ENCODE results near the gene MYO15B.
A peak's percentile ranks its signal among the peaks of the same experiment; 100 is the strongest.

MYO15B gene

DNA sequence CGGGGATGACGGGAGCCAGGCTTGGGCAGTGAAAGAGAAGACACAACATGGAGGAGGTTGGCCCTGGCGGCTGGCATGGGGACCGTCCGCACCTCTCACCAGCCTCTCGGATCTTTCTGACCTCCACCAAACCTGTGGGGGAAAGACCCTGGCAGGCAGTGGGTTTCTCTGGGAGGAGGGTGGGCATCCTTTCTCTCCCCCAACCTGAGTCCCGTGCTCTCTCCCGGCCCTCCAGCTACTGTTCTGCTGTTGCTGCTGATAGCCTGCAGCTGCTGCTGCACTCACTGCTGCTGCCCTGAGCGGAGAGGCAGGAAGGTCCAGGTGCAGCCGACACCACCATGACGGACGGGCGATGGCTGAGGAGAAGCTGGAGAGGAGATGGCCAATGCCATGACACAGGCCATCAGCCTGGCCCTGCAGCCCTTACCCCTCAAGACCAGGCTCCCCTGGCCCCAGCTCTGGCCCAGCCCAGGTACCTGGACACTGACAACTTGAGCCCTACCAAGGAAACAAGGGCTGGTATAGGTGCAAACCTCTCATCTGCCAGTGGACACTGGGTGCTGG, 53.0 kb downstream of the MYO15B start:
- DNase-seq = no peak

DNA sequence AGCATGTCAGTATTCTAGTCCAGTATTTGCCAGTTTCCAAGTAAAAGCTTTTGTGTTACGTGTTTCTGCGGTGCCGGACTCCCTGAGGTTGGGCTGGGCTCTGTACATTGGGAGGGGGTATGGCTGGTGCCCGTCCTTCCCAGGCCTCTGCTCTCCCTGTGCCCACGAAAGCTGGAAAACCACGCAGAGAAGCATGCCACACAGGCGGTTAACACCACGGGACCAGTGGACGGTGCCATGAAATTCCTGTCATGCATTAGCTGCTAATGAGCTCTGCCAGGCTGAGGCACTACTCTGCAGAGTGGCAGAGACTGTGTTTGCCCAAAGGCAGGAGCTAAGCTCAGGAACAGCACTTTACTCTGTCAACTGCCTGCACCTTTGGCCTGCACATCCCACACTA, 53.7 kb downstream of the MYO15B start:
- no peak for DNase-seq

DNA sequence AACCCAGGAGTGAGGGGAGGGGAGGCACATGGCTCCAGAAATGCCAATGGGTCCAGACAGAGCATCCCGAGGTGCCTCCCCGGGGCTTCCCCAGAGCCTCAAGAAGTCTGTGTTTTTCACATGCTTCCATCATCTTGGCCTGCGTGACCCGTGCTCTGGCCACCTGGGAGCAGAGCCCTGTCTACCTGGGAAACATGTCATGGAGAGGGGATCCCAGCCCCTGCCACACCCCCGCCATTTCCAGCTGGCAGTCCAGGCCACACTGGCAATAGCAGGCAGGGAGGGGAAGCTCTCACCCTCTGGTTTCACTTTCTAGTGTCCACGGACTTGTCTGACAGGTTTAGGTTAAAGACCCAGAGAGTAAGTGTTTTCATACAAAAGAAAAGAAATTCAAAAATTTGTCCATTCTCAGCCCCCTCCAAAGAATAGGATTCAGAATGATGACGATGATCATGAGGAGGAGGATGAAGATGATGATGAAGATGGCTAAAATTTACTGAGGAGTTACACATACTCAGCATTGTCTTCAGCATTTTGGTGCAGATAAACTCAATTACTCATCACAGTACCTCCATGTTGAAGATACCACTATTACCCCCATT, 54.7 kb downstream of the MYO15B start:
- DNase-seq = no peak

DNA sequence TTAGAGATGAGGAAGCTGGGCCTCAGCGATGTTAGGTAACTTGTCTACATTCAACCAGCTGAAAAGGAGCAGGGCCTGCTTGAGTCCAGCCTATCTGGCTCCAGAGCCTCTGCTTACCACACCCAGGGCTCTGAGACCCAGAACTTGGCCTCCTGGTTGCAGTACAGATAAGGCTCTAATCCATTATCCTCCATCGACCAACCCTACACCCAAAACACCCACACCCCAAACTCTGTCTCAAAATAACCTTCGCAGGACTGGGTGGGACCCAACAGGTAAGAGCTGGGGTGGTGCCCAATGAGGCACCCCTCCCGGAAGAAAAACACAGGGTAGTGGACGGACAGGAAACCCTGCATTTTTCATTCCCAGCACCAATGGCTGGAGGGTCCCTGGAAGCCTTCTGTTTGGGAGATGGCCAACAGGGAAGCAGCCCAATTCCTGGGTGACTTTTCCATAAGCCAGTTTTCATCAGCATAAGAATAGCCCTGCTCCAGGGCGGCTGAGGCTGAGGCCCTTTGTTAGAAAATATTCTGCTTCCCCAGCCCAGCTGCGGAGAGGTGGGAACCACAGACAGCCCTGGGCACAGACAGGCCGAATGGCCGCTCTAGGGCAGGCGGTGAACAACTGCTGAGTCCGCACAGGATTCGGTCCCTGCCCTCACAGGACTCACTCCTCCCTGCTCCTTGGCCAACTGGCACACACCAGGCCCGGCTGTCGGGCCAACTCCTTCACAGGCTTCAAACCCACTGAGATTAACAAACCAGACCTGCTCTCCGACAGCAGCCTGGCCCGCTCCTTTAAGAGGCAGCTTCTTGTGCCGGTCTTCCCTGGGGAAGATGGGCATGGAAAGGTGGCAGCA, 55.4 kb downstream of the MYO15B start:
- no peak for DNase-seq

DNA sequence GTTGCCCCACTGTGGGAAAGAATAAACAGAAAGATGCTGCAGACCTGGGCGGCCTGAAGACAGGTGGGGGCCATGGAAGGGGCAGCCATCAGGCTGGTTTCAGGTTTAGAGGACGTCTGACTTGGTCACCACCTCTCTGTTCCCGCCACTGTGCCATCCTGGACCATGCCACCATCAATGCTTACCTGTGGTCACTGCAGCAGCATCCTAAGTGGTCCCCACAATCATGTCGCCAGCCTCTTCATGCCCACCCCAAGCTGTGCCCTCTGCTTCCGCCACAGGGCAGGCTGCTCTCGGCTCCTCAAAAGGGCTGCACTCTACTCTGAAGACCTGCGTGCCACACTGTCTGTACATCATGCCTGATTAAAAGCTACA, 56.0 kb downstream of the MYO15B start:
- no peak for DNase-seq

DNA sequence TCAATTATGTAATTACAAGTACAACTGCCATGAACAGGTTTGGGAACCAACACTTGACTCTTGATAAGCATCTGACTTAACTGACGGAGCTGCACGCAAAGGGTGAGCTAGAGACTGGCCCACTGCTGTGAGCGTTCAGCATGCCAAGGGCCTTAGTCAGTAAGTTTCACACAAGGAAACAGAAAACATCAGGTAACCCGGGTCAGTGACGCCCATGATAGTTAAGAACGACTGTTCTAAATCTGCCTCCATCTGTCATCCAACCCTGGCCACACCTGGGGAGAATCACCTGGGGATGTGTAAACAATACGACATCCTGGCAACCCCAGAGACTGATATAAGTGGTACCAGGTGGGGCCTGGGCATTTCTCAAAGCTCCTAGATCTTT, 57.9 kb downstream of the MYO15B start:
- DNase-seq = peak; percentile 99

DNA sequence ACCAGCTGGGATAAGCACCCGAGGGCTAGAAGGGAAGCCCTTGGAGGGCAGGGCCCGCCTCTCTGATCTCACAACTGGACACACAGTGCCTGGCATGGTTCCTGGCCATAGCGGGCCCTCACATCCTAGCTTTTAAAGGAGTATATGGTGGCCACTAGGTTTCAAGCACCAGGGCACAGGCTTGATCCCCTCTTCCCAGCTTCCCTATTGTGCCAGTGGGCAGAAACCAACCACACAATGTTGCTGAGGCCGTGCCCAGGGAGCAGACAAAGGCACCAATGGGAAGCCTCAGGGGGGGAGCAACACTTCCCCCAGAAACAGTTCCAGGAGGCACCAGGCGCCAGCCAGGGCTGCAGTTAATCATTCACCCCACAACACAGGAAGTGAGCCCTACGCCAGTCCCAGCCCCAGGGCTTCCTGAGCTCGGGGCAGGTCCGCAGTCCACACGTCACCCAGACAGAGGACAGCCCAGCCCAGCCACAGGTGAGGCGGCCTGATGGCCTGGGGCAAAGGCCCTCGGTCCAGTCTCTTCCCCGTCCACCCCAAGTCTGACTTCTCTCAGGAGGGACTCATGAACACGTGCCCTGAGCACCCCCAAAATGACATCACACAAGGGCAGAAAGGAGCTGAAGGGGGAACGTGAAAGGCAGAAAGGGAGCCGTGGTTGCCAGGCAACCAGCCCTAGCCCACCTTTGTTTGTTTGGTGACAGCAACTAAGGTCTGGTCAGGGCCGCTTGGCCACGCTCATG, 58.5 kb downstream of the MYO15B start:
- peak; percentile 71 for DNase-seq

DNA sequence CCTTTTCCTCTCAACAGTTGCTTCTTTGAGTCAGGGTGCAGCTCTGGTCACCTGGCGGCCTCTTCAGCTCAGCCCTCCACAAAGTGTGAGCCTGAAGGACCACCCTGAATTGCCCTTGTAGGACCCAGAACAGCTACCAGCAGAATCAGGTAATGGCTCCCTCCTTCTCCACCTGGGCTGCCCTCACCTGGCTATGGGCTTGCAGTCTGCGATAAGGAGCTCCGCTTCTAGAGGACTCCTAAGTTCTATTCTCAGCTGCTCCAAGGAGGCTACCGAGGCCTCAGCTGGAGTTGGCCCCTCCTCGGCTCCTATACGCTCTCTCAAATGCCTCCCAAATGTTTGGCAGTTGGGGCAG, 59.0 kb downstream of the MYO15B start:
- DNase-seq = no peak

DNA sequence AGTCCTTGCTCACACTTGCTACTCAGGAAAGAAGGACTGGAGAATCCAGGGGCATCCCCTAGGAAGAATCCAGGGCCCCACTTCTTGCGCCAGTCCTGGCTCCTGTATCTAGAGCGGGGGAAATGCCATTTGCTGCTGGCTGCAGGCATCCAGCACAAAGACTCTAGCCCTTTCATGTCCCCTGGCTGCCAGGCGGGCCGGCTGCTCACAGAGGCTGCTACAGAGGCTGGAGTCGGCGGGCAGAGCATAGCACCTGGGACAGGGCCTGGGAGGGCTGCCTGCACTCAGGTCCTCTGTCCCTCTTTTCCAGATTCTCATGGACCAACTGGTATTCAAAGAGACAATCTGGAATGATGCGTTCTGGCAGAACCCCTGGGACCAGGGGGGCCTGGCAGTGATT, 59.5 kb downstream of the MYO15B start:
- no peak for DNase-seq

DNA sequence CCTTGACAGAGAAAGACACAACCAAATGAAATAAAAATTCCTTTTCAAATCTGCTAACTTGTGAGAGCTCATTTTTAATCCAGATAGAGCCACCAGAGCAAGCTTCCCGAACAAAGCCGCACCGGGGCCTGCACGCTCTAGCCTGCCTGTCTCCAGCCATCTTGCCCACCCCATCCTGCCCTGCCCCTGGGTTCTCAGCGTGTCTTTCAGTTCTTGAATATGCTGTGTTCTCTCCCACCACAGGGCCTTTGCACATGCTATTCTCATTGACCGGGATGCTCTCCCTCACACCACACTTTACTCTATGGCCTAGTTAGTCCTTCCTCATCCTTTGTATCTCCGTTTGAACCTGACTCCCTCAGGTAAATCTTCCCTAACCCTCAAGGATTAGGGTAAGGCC, 60.3 kb downstream of the MYO15B start:
- no peak for DNase-seq

DNA sequence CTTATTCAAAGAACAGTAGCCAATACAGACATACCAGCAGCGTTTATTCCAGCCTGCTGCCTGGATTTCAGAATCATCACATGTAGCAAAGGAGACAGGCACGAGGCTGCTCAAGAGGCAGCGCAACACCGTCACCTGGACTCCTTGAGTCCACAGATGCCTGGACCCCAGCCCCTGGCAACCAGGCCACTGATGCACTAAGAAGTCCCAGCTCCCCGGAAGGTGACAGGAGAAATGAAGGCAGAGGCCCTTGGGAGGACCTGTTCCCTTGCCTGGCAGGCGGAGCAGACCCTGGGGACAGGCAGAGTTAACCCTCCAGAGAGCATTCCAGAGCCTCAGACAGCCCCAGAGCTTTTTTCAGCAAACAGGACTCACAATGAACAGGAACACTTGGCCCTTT, 62.1 kb downstream of the MYO15B start:
- no peak for DNase-seq

DNA sequence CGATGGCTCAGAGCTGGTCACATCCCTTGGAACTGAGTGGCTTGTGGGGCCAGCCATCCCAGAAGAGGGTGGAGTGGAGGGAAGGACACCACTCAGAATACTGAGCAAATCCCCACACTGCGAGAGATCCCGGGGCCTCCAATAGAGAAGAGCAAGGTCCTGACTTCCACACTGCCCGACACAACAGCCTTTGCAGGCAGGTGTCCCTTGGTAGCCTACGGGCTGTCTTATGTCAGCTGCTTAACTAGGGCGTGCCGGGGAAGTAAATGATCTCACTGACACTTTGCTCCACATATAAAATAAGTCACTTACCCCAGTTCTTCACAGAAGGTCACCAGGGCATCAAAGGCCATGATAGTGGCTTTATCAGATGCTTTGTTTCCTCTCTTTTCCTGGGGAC, 63.3 kb downstream of the MYO15B start:
- DNase-seq = no peak

DNA sequence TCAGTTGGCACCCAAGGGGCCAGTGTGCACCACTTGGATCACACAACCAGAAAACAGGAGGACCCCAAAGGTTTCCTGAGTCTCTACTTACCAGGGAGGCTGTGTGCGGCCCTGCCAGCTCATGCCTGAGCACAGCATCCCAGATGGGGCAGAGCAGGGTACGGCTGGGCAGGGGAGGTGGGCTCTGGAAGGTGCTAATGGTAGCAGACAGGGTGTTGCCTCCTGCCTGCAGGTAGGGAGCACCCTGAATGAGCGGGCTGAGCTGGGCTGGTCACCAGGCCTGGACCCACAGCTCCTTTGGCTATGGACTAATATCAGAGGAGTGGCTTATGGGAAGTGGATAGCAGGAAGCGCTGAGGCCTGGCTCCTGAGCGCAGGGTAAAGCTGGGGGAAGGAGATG, 64.7 kb downstream of the MYO15B start:
- no peak for DNase-seq

DNA sequence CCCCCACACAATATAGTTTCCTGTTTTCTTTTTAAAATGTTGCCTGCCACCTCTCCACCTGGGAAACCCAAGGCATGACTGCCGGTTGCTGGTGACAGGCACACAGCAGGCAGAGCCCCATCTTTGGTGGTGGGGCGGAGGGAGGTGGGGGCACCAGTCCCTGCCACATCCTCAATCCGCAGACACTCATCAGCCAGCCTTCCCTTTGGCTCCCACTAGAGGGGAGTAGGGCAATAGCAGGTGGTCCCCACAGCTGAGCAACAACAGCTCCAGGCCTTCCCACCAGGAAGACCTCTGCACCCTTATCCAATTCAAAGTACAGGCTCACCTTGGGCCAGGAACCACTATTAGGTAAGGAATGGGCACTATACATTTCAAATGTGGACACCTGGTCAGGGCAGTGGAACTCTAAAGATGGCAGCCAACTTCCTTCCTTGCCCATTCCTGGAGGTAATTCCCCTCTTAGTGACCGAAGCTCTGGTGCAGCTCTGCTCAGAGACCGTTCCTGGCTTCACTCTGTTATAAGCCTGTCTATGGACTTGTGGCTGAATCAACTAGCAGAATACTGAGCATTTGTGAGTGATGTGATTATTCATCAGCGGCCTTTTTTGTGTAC, 65.4 kb downstream of the MYO15B start:
- DNase-seq = peak; percentile 68

DNA sequence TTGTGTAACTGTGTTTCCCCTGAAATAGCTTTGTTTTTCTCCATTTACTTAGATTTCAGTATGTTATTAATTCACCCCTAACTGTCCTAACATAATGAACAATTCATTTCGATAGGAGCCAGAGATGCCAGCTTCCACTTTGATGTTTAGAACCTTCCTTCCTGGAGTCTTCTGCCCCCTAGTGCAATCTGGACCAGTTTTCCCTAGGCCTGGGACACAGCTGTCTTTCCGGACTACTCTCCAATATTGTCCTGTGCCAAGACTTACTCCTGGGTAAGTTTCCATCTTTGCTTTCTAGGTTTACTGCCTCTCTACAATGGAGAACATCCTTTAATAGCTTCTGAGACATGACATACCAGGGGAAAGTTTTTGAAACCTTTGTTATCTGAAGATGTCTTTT, 66.6 kb downstream of the MYO15B start:
- DNase-seq = peak; percentile 44

DNA sequence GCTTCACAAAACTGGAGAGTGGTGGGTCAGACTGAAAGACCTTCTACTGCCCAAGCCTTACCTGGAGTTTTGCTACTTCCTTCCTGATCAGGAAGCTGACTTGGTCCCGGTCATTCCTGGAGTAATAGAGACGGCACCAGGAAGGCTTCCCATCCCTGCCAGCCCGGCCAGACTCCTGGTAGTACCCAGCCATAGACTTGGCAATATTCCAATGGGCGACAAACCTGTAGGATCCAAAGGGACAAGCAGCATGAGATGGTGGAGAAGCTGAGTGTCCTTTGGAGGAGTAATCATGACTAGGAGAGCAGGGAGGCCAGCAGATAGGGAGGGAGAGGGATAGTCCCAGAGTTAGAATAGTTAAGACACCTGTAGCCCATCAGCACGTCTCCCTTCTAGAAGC, 70.6 kb downstream of the MYO15B start:
- DNase-seq = no peak

DNA sequence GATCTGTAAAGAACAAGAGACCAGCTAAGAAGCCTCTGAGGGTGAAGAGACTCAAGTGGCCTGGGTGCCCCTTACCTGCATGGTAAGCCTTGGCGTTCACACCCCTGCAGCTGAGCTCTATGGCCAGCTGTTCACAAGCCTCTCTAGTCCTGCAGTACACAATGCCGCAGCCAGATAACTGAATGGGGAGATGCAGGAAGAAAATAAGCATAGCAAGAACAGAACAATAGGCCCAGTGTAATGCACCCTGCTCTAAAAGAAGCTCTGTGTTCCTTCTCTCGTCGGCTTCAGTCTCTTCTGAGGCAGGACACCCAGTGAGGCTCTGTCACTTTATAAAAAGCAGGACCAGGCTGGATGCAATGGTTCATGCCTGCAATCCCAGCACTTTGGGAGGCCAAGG, 73.9 kb downstream of the MYO15B start:
- DNase-seq = no peak

DNA sequence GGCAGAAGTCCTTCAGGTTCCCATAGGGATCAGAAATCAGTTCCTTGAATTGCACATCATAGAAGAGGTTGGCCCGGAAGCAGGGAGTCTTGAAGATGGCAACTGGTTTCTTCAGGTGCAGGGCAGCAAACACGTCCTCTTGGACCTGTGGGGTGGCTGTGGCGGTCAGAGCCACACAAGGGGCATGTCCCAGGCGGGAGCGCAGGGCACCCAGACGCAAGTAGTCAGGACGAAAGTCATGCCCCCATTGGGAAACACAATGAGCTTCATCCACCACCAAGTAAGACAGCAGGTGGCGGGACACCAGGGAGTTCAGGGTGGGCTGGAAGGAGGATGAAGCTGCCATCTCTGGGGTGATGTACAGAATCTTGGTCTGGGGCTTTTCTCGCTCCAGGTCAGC, 74.9 kb downstream of the MYO15B start:
- no peak for DNase-seq

DNA sequence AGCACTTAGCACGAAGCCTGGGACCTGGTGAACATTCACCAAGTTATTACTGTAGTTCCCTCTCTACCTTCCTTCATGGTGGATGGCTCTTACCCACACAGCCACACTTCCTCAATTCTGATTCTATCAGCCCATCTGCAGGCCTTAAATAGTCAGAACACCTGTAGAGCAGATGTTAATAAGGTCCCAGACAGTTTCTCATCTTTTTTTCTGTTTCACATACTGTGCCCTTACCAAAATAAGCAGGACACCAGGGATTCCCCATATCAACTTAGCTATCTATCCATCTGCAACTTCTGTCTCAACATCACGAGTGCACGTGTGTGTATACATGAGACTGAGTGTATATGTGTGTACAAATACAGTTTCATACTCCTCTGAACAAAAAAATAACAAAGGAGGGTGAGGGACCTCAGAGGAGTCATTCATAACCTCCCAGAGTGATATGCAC, 76.5 kb downstream of the MYO15B start:
- no peak for DNase-seq

DNA sequence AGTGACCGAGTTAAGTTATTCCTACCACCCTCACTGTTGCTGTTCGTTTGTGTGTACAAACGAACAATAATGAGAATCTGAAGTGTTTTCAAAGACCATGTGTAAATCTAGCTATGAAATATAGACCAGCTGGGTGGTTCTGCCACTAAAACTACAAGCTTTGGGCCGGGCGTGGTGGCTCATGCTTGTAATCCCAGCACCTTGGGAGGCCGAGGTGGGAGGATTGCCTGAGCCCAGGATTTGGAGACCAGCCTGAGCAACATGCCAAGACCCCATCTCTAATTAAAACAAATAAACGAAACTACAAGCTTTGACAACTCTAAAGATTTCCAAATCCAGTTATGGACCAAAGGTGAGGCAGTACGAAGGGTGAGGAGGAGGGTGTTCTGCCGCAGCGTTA, 78.4 kb downstream of the MYO15B start:
- no peak for DNase-seq

DNA sequence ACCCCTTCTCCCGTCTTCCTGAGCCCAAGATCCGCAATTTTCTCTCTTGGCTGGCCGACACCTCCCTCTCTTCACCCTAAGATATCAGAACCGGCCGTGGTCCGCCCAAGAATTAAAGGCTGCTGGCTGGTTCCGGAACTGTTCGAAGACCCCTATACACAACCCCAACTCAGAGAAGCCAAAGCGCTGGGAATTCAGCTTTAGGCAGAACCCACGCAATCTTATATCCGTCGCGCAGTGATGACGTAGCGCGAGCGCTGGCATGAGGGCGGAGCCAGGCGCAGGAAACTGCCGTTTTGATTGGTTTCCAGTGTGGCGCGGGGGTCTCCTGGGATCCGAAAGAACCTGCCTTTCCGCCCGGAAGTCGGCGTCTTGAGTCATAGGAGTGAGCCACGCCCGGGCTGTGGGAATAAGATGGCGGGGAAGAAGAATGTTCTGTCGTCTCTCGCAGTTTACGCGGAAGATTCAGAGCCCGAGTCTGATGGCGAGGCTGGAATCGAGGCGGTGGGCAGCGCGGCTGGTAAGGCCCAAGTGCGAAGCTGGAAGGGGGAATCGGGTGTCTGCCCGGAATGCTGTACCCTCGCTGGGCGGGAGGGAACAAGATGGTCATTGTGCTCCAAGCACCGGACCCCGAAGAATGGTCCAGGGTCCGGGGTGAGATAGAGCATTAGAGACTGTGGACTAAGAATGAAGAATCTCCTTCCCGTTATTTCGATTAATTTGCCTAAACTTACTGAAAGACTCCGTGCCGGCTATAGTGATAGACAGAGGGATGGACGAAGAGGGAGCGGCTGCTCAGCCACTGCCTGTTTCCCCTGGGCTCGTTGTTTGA, 79.6 kb downstream of the MYO15B start, which contains the start of the genes RECQL5 and SAP30BP:
TSS of gene RECQL5 (minus strand) at position 196 of the 832 bp plus-strand sequence. CDS start 597 bp downstream, outside the sequence.
TSS of gene SAP30BP (plus strand) at position 380 of the 832 bp plus-strand sequence. CDS start at position 415, 35 bp downstream.
- DNase-seq = peak; percentile 99

DNA sequence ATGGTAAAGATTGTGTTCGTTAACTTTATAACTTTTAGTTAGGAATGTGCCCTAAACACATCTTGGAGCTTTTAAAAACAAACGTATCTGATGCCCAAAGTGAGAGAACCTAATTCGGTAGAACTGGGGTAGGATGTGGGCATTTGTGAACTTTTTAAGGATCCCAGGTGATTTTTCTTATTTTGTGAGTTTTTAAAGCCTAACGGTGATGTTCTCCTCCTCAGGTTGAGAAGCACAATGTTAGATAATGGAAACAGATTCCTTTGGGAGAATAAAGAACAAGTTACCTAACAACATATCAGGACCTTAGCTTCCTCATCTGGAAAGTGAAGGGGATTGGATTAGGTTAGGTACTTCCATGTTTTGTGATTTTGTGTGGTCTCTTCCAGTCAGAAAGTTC, 80.2 kb downstream of the MYO15B start:
- no peak for DNase-seq
